Endothelial cell of umbilical vein (primary cell): ENCODE measurements around the gene ENHO. TPM values are rescaled to one million over a fixed set of nuclear protein-coding genes. Genes with fewer than 3 reads are reported as not detected.

ENCODE experiments used
- BruUV-seq: library from RNA; stranded (reverse); fragments of 400-500 nt; replicated peaks from 2 replicates; lab custom pipeline; 2021; lab: Mats Ljungman, UMichigan
- CTCF ChIA-PET: fragments of 300-600, 350-600 bp; sonication (Branson Sonifier 250); formaldehyde crosslinking; loops from one replicate; lab custom pipeline; 2021; ENCODE audit warnings: antibody characterized with exemption, inconsistent platforms; lab: Charles Lee
- POLR2A ChIA-PET: fragments of 300-600, 350-600 bp; sonication (Branson Sonifier 250); formaldehyde crosslinking; loops from one replicate; lab custom pipeline; 2021; ENCODE audit warnings: antibody characterized with exemption, inconsistent platforms; lab: Charles Lee
- DNase-seq: peaks from one replicate; pipeline ENCODE4 v3.0.0-alpha.2; 2011; ENCODE audit warnings: low read depth, low spot score
- FAIRE-seq: peaks from 2 replicates; lab custom pipeline; 2011; peaks lifted over from hg19 to GRCh38; lab: Jason Lieb, UNC
- H2AFZ ChIP-seq: 2 replicates; pipeline ENCODE4 v1.6.0; 2012; ENCODE audit warnings: low read depth, low read length, control low read depth, inconsistent platforms
- H3K27ac ChIP-seq: 2 replicates; pipeline ENCODE4 v1.5.1; 2011; ENCODE audit warnings: low read depth, mild to moderate bottlenecking, control low read depth, low read length, moderate library complexity; ENCODE audit not compliant: insufficient read depth
- H3K27me3 ChIP-seq, 2 experiments: 2 replicates each; pipeline versions ENCODE4 v1.6.0 to v1.6.1; 2011; ENCODE audit warnings: low read length in 2 of 2, mixed read lengths in 1 of 2; ENCODE audit not compliant: control insufficient read depth in 2 of 2, insufficient read depth in 2 of 2
- H3K36me3 ChIP-seq, 2 experiments: 2 replicates in 1 of 2; 3 replicates in 1 of 2; pipeline ENCODE4 v1.5.1; 2011; ENCODE audit warnings: low read length in 2 of 2, mild to moderate bottlenecking in 1 of 2, moderate library complexity in 1 of 2; ENCODE audit not compliant: control insufficient read depth in 2 of 2, insufficient read depth in 2 of 2; ENCODE audit errors: extremely low read depth in 1 of 2
- H3K4me1 ChIP-seq: 3 replicates; pipeline ENCODE4 v1.5.1; 2011; ENCODE audit warnings: mild to moderate bottlenecking, low read length; ENCODE audit not compliant: control insufficient read depth, insufficient read depth; ENCODE audit errors: extremely low read depth
- H3K4me2 ChIP-seq: 2 replicates; pipeline ENCODE4 v1.6.1; 2011; ENCODE audit warnings: low read length, control low read depth, mixed read lengths; ENCODE audit not compliant: insufficient read depth
- H3K4me3 ChIP-seq, 3 experiments: fragments of 200-600 bp in 1 of 3; sonication (generic), shearing (Covaris generic) in 1 of 3; replicated peaks in 1 of 3; 2 replicates each; pipeline ENCODE4 v1.5.1; 2011 to 2016; ENCODE audit warnings: control low read depth in 3 of 3, low read length in 3 of 3, mild to moderate bottlenecking in 2 of 3, inconsistent platforms in 1 of 3, low read depth in 1 of 3, moderate library complexity in 1 of 3; ENCODE audit not compliant: insufficient read depth in 1 of 3
- H3K79me2 ChIP-seq: 2 replicates; pipeline ENCODE4 v1.6.0; 2012; ENCODE audit warnings: low read length, inconsistent platforms; ENCODE audit not compliant: control insufficient read depth, insufficient read depth
- H3K9ac ChIP-seq: replicated peaks from 2 replicates; pipeline ENCODE3; 2011; ENCODE audit warnings: low read length, control low read depth; ENCODE audit not compliant: insufficient read depth; ENCODE audit errors: extremely low read depth
- H3K9me1 ChIP-seq: replicated peaks from 3 replicates; pipeline ENCODE4 v1.6.0; 2011; ENCODE audit warnings: mild to moderate bottlenecking, low read length; ENCODE audit not compliant: control insufficient read depth, insufficient read depth; ENCODE audit errors: extremely low read depth
- H3K9me3 ChIP-seq: replicated peaks from 2 replicates; pipeline ENCODE4 v1.5.1; 2012; ENCODE audit warnings: low read length, inconsistent platforms; ENCODE audit not compliant: control insufficient read depth, insufficient read depth
- H4K20me1 ChIP-seq: replicated peaks from 2 replicates; pipeline ENCODE3; 2011; ENCODE audit warnings: mild to moderate bottlenecking, low read length; ENCODE audit not compliant: control insufficient read depth, insufficient read depth; ENCODE audit errors: extremely low read depth
- EZH2 ChIP-seq: IDR thresholded peaks from 2 replicates; pipeline ENCODE4 v1.6.1; 2012; ENCODE audit warnings: borderline replicate concordance, low read depth, mild to moderate bottlenecking, moderate library complexity, low read length, inconsistent platforms; ENCODE audit not compliant: severe bottlenecking
- FOS ChIP-seq: IDR thresholded peaks from 2 replicates; pipeline ENCODE4 v1.6.1; 2011; ENCODE audit warnings: mild to moderate bottlenecking, low read length, moderate library complexity, borderline replicate concordance; ENCODE audit not compliant: insufficient read depth
- GATA2 ChIP-seq: IDR thresholded peaks from 2 replicates; pipeline ENCODE4 v1.7.0; 2011; ENCODE audit warnings: low read depth, mild to moderate bottlenecking, moderate library complexity, mixed read lengths, low read length; ENCODE audit not compliant: insufficient read length, insufficient read depth
- JUN ChIP-seq: IDR thresholded peaks from 2 replicates; pipeline ENCODE4 v1.6.1; 2011; ENCODE audit warnings: borderline replicate concordance, low read depth; ENCODE audit not compliant: insufficient read length, insufficient read depth
- MYC ChIP-seq: IDR thresholded peaks from one replicate; pipeline ENCODE4 v1.6.1; 2011; ENCODE audit warnings: mild to moderate bottlenecking, low read depth, low read length
- POLR2A ChIP-seq: IDR thresholded peaks from 2 replicates; pipeline ENCODE4 v1.6.1; 2012; ENCODE audit warnings: low read depth, mild to moderate bottlenecking, control low read depth, low read length
- POLR2AphosphoS5 ChIP-seq: IDR thresholded peaks from 2 replicates; pipeline ENCODE4 v1.6.1; 2012; ENCODE audit warnings: low read depth, mild to moderate bottlenecking, control low read depth, low read length, moderate library complexity; ENCODE audit not compliant: insufficient read depth
- dilution Hi-C: fragments of 300-500 bp; cut with MboI; formaldehyde crosslinking; loops from one replicate; pipeline ENCODE4 v1.15.0; 2019; ENCODE audit warnings: low sequenced_read_pairs; ENCODE audit not compliant: extremely low pct_ligation_motif_present
- intact Hi-C: fragments of 100-400 bp; cut with micrococcal nuclease; formaldehyde crosslinking; loops from one replicate; pipeline ENCODE4 v1.10.0; 2022
- polyA plus RNA-seq, 4 experiments: library from polyadenylated mRNA; depleted of rRNA in 3 of 4; stranded (reverse) in 3 of 4; unstranded in 1 of 4; fragments of >200 nt; gene quantifications; 2 replicates each; pipeline versions ENCODE4 v1.2.1 to v1.2.3, GENCODE V29; 2011 to 2012; ENCODE audit warnings: missing spikeins in 1 of 4
- total RNA-seq: library from RNA; stranded (reverse); gene quantifications from 2 replicates; pipeline ENCODE4 v1.2.3, GENCODE V29; 2021
- TF ChIP-seq, protein P1 (sequence below): IDR thresholded peaks from 2 replicates; pipeline ENCODE4 v1.6.1; 2011; ENCODE audit not compliant: insufficient read depth, insufficient read length
- TF ChIP-seq, protein P2 (sequence below), 2 donors: IDR thresholded peaks; 1 replicate in 1 of 2; 2 replicates in 1 of 2; pipeline ENCODE4 v1.5.1; 2011; ENCODE audit warnings: low read length in 2 of 2, mild to moderate bottlenecking in 2 of 2, moderate library complexity in 2 of 2, control low read depth in 1 of 2, inconsistent platforms in 1 of 2, low read depth in 1 of 2; ENCODE audit not compliant: insufficient read depth in 1 of 2; ENCODE audit errors: extremely low read depth in 1 of 2

The ENHO gene
- total and polyA plus RNA-seq, 2 donors (not counting 3 experiments of a cell fraction or from before 2014, with no cell fraction given): 0.10 TPM; not detected in 1

DNA sequence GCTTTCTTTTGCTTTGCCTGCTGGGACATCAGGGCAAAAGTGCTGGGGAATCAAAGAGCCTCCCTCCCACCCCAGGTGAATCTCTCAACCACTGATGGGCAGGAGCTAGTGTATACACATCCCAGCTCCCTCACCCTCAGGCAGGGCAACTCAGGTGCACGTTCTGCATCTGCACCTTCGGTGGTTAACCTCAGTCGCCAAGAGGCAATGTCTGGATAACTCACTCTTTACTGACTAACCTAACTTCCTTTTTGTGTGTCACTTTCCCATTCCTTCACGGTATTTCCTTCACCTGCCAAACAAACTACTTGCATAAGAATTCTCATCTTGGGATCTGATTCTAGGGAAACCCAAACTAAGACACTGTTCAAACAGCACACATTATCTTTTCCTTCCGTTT, 40.5 kb upstream of the ENHO start:
- no peaks in the 10 kb centered on the region for H3K79me2 ChIP-seq
- no peaks in the 10 kb centered on the region for H3K9me1 ChIP-seq
- dilution Hi-C loops (no loop called here), intact Hi-C loops (no loop called here)
- peaks cover 17 to 33% of the 10 kb centered on the region in 2 experiments for H3K27me3 ChIP-seq
- no peak overlapping the region for H3K4me3 ChIP-seq
- no peak for FAIRE-seq
- no peak for DNase-seq
- no peak for TF ChIP-seq JUN
- TF ChIP-seq POLR2A: no peak
- TF ChIP-seq, protein P1, sequence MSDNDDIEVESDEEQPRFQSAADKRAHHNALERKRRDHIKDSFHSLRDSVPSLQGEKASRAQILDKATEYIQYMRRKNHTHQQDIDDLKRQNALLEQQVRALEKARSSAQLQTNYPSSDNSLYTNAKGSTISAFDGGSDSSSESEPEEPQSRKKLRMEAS: no peak
- TF ChIP-seq MYC: no peak
- TF ChIP-seq FOS: no peak
- TF ChIP-seq, protein P2, sequence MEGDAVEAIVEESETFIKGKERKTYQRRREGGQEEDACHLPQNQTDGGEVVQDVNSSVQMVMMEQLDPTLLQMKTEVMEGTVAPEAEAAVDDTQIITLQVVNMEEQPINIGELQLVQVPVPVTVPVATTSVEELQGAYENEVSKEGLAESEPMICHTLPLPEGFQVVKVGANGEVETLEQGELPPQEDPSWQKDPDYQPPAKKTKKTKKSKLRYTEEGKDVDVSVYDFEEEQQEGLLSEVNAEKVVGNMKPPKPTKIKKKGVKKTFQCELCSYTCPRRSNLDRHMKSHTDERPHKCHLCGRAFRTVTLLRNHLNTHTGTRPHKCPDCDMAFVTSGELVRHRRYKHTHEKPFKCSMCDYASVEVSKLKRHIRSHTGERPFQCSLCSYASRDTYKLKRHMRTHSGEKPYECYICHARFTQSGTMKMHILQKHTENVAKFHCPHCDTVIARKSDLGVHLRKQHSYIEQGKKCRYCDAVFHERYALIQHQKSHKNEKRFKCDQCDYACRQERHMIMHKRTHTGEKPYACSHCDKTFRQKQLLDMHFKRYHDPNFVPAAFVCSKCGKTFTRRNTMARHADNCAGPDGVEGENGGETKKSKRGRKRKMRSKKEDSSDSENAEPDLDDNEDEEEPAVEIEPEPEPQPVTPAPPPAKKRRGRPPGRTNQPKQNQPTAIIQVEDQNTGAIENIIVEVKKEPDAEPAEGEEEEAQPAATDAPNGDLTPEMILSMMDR (IDR thresholded peaks at IDR 0.05; ENCODE audit: extremely low read depth in 1 of 2, insufficient read depth in 1 of 2, low read depth in 1 of 2, low read length in 2 of 2): no peak
- TF ChIP-seq POLR2AphosphoS5: no peak
- TF ChIP-seq GATA2: no peak
- TF ChIP-seq EZH2: no peak
- H3K9ac ChIP-seq: no peak overlapping the region
- CTCF ChIA-PET: interaction anchor here (1.0 to 2.9 kb wide), 9 partner anchors 13 to 159 kb away, joined by 3 to 26 read pairs (median 4); no protein-coding TSS in a partner anchor
- H3K4me2 ChIP-seq: no peak overlapping the region
- POLR2A ChIA-PET: no interaction called here
- H3K36me3 ChIP-seq: no peaks in the 10 kb centered on the region
- H4K20me1 ChIP-seq: no peaks in the 10 kb centered on the region
- H2AFZ ChIP-seq: no peak overlapping the region
- H3K27ac ChIP-seq: no peak overlapping the region
- no peaks in the 10 kb centered on the region for H3K9me3 ChIP-seq
- BruUV-seq: no TSS peak
- H3K4me1 ChIP-seq: no peaks in the 10 kb centered on the region
